ENCODE data around the gene TIMP3. TPM values are rescaled to one million over a fixed set of nuclear protein-coding genes. Genes with fewer than 3 reads are reported as not detected.

The TIMP3 gene
- total RNA-seq, 1 experiment from 2014 or later, result 3.3 TPM

- Mint-ChIP-seq H3K4me3 (no peak overlapping the region), H3K4me1 (peaks cover 9% of the 10 kb centered on the region; the same call in 1 of the 2 replicates), H3K27me3 (ENCODE audit: low read depth) (no peaks in the 10 kb centered on the region; the same call in 1 of the 2 replicates), H3K27ac (no peak overlapping the region), H3K36me3 (no peaks in the 10 kb centered on the region), H3K9me3 (peaks cover 9% of the 10 kb centered on the region)
- TF ChIP-seq, protein P1, sequence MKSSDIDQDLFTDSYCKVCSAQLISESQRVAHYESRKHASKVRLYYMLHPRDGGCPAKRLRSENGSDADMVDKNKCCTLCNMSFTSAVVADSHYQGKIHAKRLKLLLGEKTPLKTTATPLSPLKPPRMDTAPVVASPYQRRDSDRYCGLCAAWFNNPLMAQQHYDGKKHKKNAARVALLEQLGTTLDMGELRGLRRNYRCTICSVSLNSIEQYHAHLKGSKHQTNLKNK (CRISPR knock-in tag; IDR thresholded peaks at IDR 0.05), result no peak
- TF ChIP-seq FOXK1 (CRISPR knock-in tag; IDR thresholded peaks at IDR 0.05), result no peak
- TF ChIP-seq NFATC4 (CRISPR knock-in tag; IDR thresholded peaks at IDR 0.05), result no peak
- no peak for TF ChIP-seq GABPB1 (CRISPR knock-in tag; IDR thresholded peaks at IDR 0.05)
- no peak for TF ChIP-seq ZNF232 (CRISPR knock-in tag; IDR thresholded peaks at IDR 0.05)
- TF ChIP-seq HMGA2 (CRISPR knock-in tag; IDR thresholded peaks at IDR 0.05), result no peak
- no peak for TF ChIP-seq ESRRA (CRISPR knock-in tag; IDR thresholded peaks at IDR 0.05; ENCODE audit: borderline replicate concordance)
- TF ChIP-seq NR2C2 (CRISPR knock-in tag; IDR thresholded peaks at IDR 0.05), result no peak
- TF ChIP-seq, protein P2, sequence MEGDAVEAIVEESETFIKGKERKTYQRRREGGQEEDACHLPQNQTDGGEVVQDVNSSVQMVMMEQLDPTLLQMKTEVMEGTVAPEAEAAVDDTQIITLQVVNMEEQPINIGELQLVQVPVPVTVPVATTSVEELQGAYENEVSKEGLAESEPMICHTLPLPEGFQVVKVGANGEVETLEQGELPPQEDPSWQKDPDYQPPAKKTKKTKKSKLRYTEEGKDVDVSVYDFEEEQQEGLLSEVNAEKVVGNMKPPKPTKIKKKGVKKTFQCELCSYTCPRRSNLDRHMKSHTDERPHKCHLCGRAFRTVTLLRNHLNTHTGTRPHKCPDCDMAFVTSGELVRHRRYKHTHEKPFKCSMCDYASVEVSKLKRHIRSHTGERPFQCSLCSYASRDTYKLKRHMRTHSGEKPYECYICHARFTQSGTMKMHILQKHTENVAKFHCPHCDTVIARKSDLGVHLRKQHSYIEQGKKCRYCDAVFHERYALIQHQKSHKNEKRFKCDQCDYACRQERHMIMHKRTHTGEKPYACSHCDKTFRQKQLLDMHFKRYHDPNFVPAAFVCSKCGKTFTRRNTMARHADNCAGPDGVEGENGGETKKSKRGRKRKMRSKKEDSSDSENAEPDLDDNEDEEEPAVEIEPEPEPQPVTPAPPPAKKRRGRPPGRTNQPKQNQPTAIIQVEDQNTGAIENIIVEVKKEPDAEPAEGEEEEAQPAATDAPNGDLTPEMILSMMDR (IDR thresholded peaks at IDR 0.05), result no peak
- TF ChIP-seq USF2 (CRISPR knock-in tag; IDR thresholded peaks at IDR 0.05), result no peak
- no peak for TF ChIP-seq NR1H2 (CRISPR knock-in tag; IDR thresholded peaks at IDR 0.05)
- ChIA-PET POLR2A (no interaction called here), CTCF (interaction anchor here (1.0 kb wide), 1 partner anchor 17 kb away, joined by 3 read pairs; no protein-coding TSS in a partner anchor)
- DNase-seq (ENCODE audit: low spot score) (no peak), ATAC-seq (no peak)
Measured at GRCh38 chr22:32758866-32759385, 42.6 kb upstream of the TIMP3 start.

DNA sequence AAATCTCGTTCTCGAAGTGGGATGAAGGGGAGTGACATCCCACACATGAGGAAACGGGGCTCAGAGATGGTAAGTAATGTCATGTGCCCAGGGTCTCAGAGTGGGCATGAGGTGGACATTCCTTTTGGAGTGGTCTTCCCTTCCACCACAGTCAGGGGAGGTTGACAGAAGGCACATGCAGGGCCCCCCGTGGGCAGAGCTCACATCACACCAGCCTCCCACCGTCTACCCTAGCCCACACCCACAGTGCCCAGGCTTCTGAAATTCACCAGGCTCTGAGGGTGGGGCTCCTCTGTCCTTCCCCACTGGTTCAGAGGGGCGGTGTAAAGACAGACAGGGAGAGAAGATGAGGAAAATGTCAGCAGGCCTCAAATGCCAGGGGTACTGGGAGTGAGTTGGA, 41.1 kb upstream of the TIMP3 start:
- Mint-ChIP-seq H3K4me1 (peaks cover 19% of the 10 kb centered on the region), H3K27ac (no peak overlapping the region), H3K4me3 (no peak overlapping the region), H3K9me3 (peaks cover 4% of the 10 kb centered on the region), H3K36me3 (no peaks in the 10 kb centered on the region), H3K27me3 (ENCODE audit: low read depth) (no peaks in the 10 kb centered on the region; the same call in 1 of the 2 replicates)
- CTCF ChIA-PET, result interaction anchor here (1.4 to 1.6 kb wide), 3 partner anchors 15 to 37 kb away, joined by 4 to 6 read pairs (median 4); no protein-coding TSS in a partner anchor
- POLR2A ChIA-PET, result no interaction called here
- DNase-seq (ENCODE audit: low spot score) (no peak), ATAC-seq (no peak)
- no peak for TF ChIP-seq NFE2L1 (CRISPR knock-in tag; IDR thresholded peaks at IDR 0.05)
- TF ChIP-seq ATF6 (CRISPR knock-in tag; IDR thresholded peaks at IDR 0.05), result no peak
- no peak for TF ChIP-seq ETV6 (CRISPR knock-in tag; IDR thresholded peaks at IDR 0.05)
- no peak for TF ChIP-seq PRDM15 (CRISPR knock-in tag; IDR thresholded peaks at IDR 0.05)
- no peak for TF ChIP-seq FOXP4 (CRISPR knock-in tag; IDR thresholded peaks at IDR 0.05)
- no peak for TF ChIP-seq MYBL2 (CRISPR knock-in tag; IDR thresholded peaks at IDR 0.05)
- TF ChIP-seq GTF2I (CRISPR knock-in tag; conservative IDR thresholded peaks at IDR 0.05), result no peak
- no peak for TF ChIP-seq NR1H2 (CRISPR knock-in tag; IDR thresholded peaks at IDR 0.05)
- no peak for TF ChIP-seq IRF1 (CRISPR knock-in tag; IDR thresholded peaks at IDR 0.05)
- no peak for TF ChIP-seq ZNF232 (CRISPR knock-in tag; IDR thresholded peaks at IDR 0.05)
- no peak for TF ChIP-seq MXD4 (CRISPR knock-in tag; IDR thresholded peaks at IDR 0.05; ENCODE audit: borderline replicate concordance)
- TF ChIP-seq JUN (CRISPR knock-in tag; IDR thresholded peaks at IDR 0.05), result no peak
- no peak for TF ChIP-seq ZNF512 (CRISPR knock-in tag; IDR thresholded peaks at IDR 0.05; ENCODE audit: borderline replicate concordance)
- TF ChIP-seq ZNF671 (CRISPR knock-in tag; IDR thresholded peaks at IDR 0.05), result no peak
